ENCODE data around the gene GRK5. TPM values are rescaled to one million over a fixed set of nuclear protein-coding genes. Genes with fewer than 3 reads are reported as not detected.

Gene GRK5
- total RNA-seq, 4 donors from 2014 or later, result 9.2 to 27.3 (median 15.0) TPM

- intact Hi-C loops (cut with DNase I), result no loop called here
- 71 to 75% methylated on average over 9 to 11 of the region's 13 CpGs for WGBS, 2 donors
Observed at GRCh38 chr10:119468542-119469324, 261.4 kb downstream of the GRK5 start.

GRCh38 chr10:119469325-119469707 is 261.9 kb downstream of the GRK5 start:
- H3K4me1 ChIP-seq, result no peaks in the 10 kb centered on the region
- H3K27ac ChIP-seq, result no peak overlapping the region
- no peaks in the 10 kb centered on the region for H3K27me3 ChIP-seq
- 92 to 98% methylated on average over 5 to 8 of the region's 8 CpGs for WGBS, 2 donors
- TF ChIP-seq POLR2A (IDR thresholded peaks at IDR 0.05) (no peak), CTCF (IDR thresholded peaks at IDR 0.05) (no peak)
- DNase-seq, result no peak
- H3K4me3 ChIP-seq (replicated peaks in 1 of 3), result no peak overlapping the region
- no peaks in the 10 kb centered on the region for H3K36me3 ChIP-seq
- no peaks in the 10 kb centered on the region for H3K9me3 ChIP-seq
- intact Hi-C loops (cut with DNase I), result no loop called here

More at GRCh38 chr10:119468542-119469324, 261.4 kb downstream of the GRK5 start:
- Histone ChIP-seq H3K9me3 (no peaks in the 10 kb centered on the region), H3K27ac (no peak overlapping the region), H3K4me3 (replicated peaks in 1 of 3) (no peak overlapping the region), H3K36me3 (no peaks in the 10 kb centered on the region), H3K27me3 (no peaks in the 10 kb centered on the region), H3K4me1 (no peaks in the 10 kb centered on the region)
- no peak for DNase-seq
- TF ChIP-seq POLR2A (IDR thresholded peaks at IDR 0.05) (no peak), CTCF (IDR thresholded peaks at IDR 0.05) (no peak)

GRCh38 chr10:119469846-119470245 is 262.5 kb downstream of the GRK5 start:
- 58 to 66% methylated on average over 7 of the region's 7 CpGs for WGBS, 2 donors
- no peak overlapping the region for H3K27ac ChIP-seq
- H3K9me3 ChIP-seq, result no peaks in the 10 kb centered on the region
- H3K36me3 ChIP-seq, result no peaks in the 10 kb centered on the region
- no peak for DNase-seq
- H3K4me1 ChIP-seq, result no peaks in the 10 kb centered on the region
- no peak overlapping the region for H3K4me3 ChIP-seq (replicated peaks in 1 of 3)
- no peaks in the 10 kb centered on the region for H3K27me3 ChIP-seq
- intact Hi-C loops (cut with DNase I), result no loop called here
- TF ChIP-seq POLR2A (IDR thresholded peaks at IDR 0.05) (no peak), CTCF (IDR thresholded peaks at IDR 0.05) (no peak)

GRCh38 chr10:119470920-119471702 is 263.7 kb downstream of the GRK5 start:
- H3K4me3 ChIP-seq (replicated peaks in 1 of 3), result no peak overlapping the region
- no peak for DNase-seq
- no peaks in the 10 kb centered on the region for H3K36me3 ChIP-seq
- H3K27me3 ChIP-seq, result no peaks in the 10 kb centered on the region
- TF ChIP-seq CTCF (IDR thresholded peaks at IDR 0.05) (no peak), POLR2A (IDR thresholded peaks at IDR 0.05) (no peak)
- no peaks in the 10 kb centered on the region for H3K9me3 ChIP-seq
- intact Hi-C loops (cut with DNase I), result no loop called here
- 81 to 85% methylated on average over 3 of the region's 3 CpGs for WGBS, 2 donors
- no peak overlapping the region for H3K27ac ChIP-seq
- H3K4me1 ChIP-seq, result no peaks in the 10 kb centered on the region

- H3K36me3 ChIP-seq, result no peaks in the 10 kb centered on the region
- H3K4me1 ChIP-seq, result no peaks in the 10 kb centered on the region
- no peak for DNase-seq
- WGBS, 2 donors, result 82 to 88% methylated on average over 4 of the region's 4 CpGs
- H3K27ac ChIP-seq, result no peak overlapping the region
- no peaks in the 10 kb centered on the region for H3K27me3 ChIP-seq
- intact Hi-C loops (cut with DNase I), result no loop called here
- TF ChIP-seq POLR2A (IDR thresholded peaks at IDR 0.05) (no peak), CTCF (IDR thresholded peaks at IDR 0.05) (no peak)
- no peak overlapping the region for H3K4me3 ChIP-seq (replicated peaks in 1 of 3)
- H3K9me3 ChIP-seq, result no peaks in the 10 kb centered on the region
Observed at GRCh38 chr10:119473771-119474170, 266.4 kb downstream of the GRK5 start.

Data from thyroid gland (tissue), 4 donors.